Upper lobe of left lung (tissue), 6 donors: ENCODE measurements around the gene PELI2. TPM values are rescaled to one million over a fixed set of nuclear protein-coding genes. Genes with fewer than 3 reads are reported as not detected.

ENCODE experiments used
- ATAC-seq, 2 donors: fragments of 200-7000 bp; cut with Tn5 transposase; one replicate each; pipeline ENCODE4 v1.9.1; 2022; ENCODE audit warnings: mild to moderate bottlenecking in 2 of 2, moderate library complexity in 2 of 2; ENCODE audit not compliant: low FRiP score in 2 of 2
- DNase-seq, 2 donors: peaks; one replicate each; pipeline ENCODE4 v3.0.0-alpha.2; 2019 to 2020
- H3K27ac ChIP-seq, 4 donors: fragments of 200-600 bp; sonication (generic); one replicate each; pipeline ENCODE4 v1.5.1; 2016 to 2019
- H3K27me3 ChIP-seq, 4 donors: fragments of 200-600 bp; sonication (generic); one replicate each; pipeline ENCODE4 v1.5.1; 2017 to 2019
- H3K36me3 ChIP-seq, 4 donors: fragments of 200-600 bp; sonication (generic); one replicate each; pipeline ENCODE4 v1.5.1; 2016 to 2019
- H3K4me1 ChIP-seq, 4 donors: fragments of 200-600 bp; sonication (generic); one replicate each; pipeline ENCODE4 v1.5.1; 2018 to 2019
- H3K4me3 ChIP-seq, 4 donors: fragments of 200-600 bp; sonication (generic); one replicate each; pipeline ENCODE4 v1.5.1; 2017 to 2019; ENCODE audit warnings: mild to moderate bottlenecking in 2 of 4, moderate library complexity in 1 of 4
- H3K9me3 ChIP-seq, 4 donors: fragments of 200-600 bp; sonication (generic); one replicate each; pipeline ENCODE4 v1.5.1; 2018 to 2019
- EP300 ChIP-seq, 4 donors: sonication (generic); formaldehyde crosslinking; IDR thresholded peaks; one replicate each; pipeline ENCODE4 v1.5.1; 2017; ENCODE audit warnings: antibody characterized with exemption in 4 of 4, control low read depth in 2 of 4
- POLR2A ChIP-seq, 4 donors: fragments of 450-650 bp; IDR thresholded peaks; one replicate each; pipeline ENCODE4 v1.5.1; 2016 to 2017; ENCODE audit warnings: antibody characterized with exemption in 4 of 4, mild to moderate bottlenecking in 2 of 4
- POLR2AphosphoS5 ChIP-seq, 2 donors: sonication (generic); formaldehyde crosslinking; IDR thresholded peaks; one replicate each; pipeline ENCODE4 v1.5.1; 2017; ENCODE audit warnings: antibody characterized with exemption in 2 of 2
- WGBS, 2 donors: methylation state at CpG; one replicate each; pipeline ENCODE4 v1.1.5; 2017 to 2018; 5-methylcytosine and 5-hydroxymethylcytosine counted together
- total RNA-seq, 6 donors: library from RNA; depleted of rRNA in 4 of 6; stranded (reverse); fragments of >200 nt in 4 of 6; gene quantifications; one replicate each; pipeline versions ENCODE4 v1.1.0 to v1.2.1, GENCODE V29; 2016 to 2021
- TF ChIP-seq, protein P1 (sequence below), 6 experiments: fragments of 450-650 bp in 4 of 6; fragments of 200-600 bp in 2 of 6; sonication (generic) in 2 of 6; IDR thresholded peaks; one replicate each; pipeline ENCODE4 v1.5.1; 2016 to 2019; ENCODE audit warnings: antibody characterized with exemption in 6 of 6
- donor health status: DM: no; HTN: no; CAD: no; lungs with moderate emphysema.
- donor health status: DM: no; HTN: yes; CAD: no; lungs with severe emphysema.

The PELI2 gene
- total RNA-seq, 6 donors from 2014 or later = 9.0 to 21.6 (median 17.9) TPM

DNA sequence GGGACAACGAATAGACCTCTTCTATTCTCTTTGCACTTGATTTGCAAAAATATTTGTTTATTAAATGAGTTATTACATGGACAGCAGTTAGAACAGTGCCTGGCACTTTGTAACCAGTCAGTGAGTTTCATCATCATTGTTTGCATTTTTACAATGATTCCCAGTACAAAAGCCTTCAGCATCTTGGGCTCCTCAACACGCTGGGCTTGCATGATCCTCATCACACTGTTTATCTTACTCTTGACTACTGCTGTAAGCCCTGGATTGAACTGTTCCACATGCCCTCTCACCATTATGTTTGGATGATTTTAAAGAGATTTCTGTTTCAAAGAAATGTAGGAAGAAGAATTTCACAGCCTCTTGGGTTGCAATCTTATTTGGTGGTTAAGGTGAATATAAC, 204.3 kb downstream of the PELI2 start:
- no peak for ATAC-seq
- Histone ChIP-seq H3K27me3 (no peaks in the 10 kb centered on the region), H3K9me3 (no peaks in the 10 kb centered on the region), H3K4me1 (no peaks in the 10 kb centered on the region), H3K27ac (no peak overlapping the region), H3K36me3 (no peaks in the 10 kb centered on the region), H3K4me3 (no peak overlapping the region)
- DNase-seq = peak in 1 of 2 donors; percentile 26
- 58 to 70% methylated on average over 2 of the region's 2 CpGs for WGBS, 2 donors
- TF ChIP-seq POLR2A (IDR thresholded peaks at IDR 0.05) (no peak), POLR2AphosphoS5 (IDR thresholded peaks at IDR 0.05) (no peak), EP300 (IDR thresholded peaks at IDR 0.05) (no peak)
- TF ChIP-seq, protein P1, sequence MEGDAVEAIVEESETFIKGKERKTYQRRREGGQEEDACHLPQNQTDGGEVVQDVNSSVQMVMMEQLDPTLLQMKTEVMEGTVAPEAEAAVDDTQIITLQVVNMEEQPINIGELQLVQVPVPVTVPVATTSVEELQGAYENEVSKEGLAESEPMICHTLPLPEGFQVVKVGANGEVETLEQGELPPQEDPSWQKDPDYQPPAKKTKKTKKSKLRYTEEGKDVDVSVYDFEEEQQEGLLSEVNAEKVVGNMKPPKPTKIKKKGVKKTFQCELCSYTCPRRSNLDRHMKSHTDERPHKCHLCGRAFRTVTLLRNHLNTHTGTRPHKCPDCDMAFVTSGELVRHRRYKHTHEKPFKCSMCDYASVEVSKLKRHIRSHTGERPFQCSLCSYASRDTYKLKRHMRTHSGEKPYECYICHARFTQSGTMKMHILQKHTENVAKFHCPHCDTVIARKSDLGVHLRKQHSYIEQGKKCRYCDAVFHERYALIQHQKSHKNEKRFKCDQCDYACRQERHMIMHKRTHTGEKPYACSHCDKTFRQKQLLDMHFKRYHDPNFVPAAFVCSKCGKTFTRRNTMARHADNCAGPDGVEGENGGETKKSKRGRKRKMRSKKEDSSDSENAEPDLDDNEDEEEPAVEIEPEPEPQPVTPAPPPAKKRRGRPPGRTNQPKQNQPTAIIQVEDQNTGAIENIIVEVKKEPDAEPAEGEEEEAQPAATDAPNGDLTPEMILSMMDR (IDR thresholded peaks at IDR 0.05) = no peak

DNA sequence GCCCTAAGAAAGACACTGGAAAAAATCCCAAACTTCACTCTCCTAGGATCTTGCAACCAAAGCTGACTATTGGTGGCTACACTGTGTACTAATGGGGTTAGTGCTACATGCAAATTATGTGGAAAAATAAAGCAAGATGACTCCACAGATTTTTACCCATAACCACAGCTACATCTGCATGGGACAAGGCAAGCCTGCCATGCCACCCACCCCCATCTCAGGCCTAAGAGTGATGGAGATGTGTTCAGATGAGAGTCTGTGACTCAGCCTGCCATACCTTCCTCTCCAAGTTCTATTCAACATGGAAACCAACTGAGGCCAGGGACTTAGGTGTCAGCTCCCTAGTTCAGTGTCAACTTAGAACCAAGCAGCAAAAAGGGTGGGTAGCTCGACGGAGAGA, 206.2 kb downstream of the PELI2 start:
- Histone ChIP-seq H3K9me3 (no peaks in the 10 kb centered on the region), H3K4me3 (no peak overlapping the region), H3K4me1 (no peaks in the 10 kb centered on the region), H3K27me3 (no peaks in the 10 kb centered on the region), H3K36me3 (no peaks in the 10 kb centered on the region), H3K27ac (no peak overlapping the region)
- 91 to 100% methylated on average over 2 of the region's 2 CpGs for WGBS, 2 donors
- DNase-seq (no peak), ATAC-seq (no peak)
- no peak for TF ChIP-seq POLR2AphosphoS5 (IDR thresholded peaks at IDR 0.05)
- TF ChIP-seq EP300 (IDR thresholded peaks at IDR 0.05) = no peak

DNA sequence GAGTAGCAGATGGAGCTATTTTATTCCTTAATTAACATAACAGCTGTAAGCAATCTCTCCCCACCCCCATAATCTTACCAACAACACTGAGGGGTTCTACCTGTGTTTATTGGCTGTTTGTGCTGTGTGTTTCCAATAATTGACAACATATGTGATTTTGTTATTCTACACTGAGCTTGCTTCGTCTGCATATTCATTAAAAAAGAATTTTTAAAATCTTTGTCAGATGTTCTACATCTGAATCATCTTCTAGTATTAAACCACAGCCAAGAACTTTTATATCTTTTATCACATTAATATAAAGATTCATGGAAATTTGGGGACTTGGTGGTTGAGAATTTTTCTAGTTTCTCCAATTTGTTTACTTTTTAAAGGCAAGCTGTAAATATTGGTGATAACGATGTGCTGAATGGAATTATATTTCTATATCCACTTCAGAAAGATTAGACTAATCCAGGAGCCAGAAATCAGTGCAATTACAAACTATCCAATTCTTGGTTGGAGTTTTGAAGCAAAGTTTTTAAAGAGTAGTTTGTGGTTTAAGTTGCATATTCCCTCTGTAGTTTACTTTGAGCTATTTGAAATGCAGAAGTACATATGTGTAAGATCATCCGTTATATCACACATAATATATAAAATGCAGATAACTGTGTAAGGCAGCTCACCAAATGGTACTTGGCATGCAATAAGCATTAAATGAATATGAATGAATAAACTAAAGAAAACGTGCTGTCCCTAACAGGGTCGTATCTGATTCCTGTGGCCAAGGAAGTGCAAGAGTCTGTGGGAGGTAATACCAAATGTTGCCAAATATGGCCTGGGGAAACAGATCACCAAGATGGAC, 206.9 kb downstream of the PELI2 start:
- no peak overlapping the region for H3K27ac ChIP-seq
- no peaks in the 10 kb centered on the region for H3K4me1 ChIP-seq
- H3K27me3 ChIP-seq = no peaks in the 10 kb centered on the region
- ATAC-seq (no peak), DNase-seq (no peak)
- H3K4me3 ChIP-seq = no peak overlapping the region
- H3K36me3 ChIP-seq = no peaks in the 10 kb centered on the region
- TF ChIP-seq POLR2A (IDR thresholded peaks at IDR 0.05) (no peak), POLR2AphosphoS5 (IDR thresholded peaks at IDR 0.05) (no peak), EP300 (IDR thresholded peaks at IDR 0.05) (no peak)
- TF ChIP-seq, protein P1 (IDR thresholded peaks at IDR 0.05) = no peak
- WGBS, 2 donors = 77 to 80% methylated on average over 5 of the region's 5 CpGs
- no peaks in the 10 kb centered on the region for H3K9me3 ChIP-seq

DNA sequence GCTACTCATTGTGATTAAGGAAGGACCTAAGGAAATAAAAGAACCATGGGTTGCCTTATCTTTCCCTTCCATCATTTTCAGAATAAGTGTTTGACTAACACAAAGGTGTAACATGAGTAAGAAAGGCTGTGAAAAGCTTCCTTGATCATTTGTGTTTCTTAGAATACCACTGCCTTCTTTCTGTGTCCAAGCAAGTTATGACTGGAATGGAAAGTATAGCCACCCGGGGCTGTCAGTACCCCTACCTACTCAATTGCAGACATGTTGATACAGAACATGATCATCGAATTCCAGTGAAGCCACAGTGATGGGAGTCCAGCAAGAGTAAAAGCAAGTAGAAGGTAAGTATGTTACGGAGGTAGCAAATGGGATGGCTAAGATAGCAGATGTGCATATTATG, 209.8 kb downstream of the PELI2 start:
- no peak for ATAC-seq

DNA sequence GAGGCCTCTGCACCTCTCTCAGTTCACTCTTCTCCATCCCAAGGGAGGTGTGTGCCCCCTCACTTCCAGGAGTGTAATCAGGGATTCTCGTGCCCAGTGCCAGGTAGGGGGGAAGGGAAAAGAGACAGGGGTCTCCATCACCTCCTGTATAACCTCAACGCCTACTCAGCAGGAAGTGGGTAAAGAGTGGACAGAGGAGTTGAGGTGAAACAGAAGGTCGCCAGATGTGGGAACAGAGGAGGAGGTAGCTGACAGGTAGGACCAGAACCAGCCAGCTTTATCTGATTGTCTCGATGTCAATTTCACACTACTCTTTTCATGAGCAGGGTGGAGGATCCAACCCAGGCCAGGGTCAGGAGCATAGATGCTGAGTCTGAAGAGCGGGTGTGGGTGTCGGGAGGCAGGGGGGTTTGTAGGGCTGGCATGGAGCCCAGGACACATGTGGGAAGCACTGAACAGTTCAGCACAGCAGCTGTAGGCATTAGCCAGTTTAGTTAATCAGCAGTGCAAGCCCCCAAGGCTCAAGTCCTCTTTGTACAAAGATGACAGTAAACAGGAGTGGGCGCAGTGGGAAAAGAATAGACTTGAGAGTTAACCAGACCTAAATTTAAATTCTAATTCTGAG, 213.5 kb downstream of the PELI2 start:
- Histone ChIP-seq H3K9me3 (no peaks in the 10 kb centered on the region), H3K27ac (no peak overlapping the region), H3K4me1 (peaks cover 8 to 18% (median 9%) of the 10 kb centered on the region in 4 donors), H3K27me3 (no peaks in the 10 kb centered on the region), H3K36me3 (no peaks in the 10 kb centered on the region), H3K4me3 (no peak overlapping the region)
- TF ChIP-seq EP300 (IDR thresholded peaks at IDR 0.05) (no peak), POLR2AphosphoS5 (IDR thresholded peaks at IDR 0.05) (no peak), POLR2A (IDR thresholded peaks at IDR 0.05) (no peak)
- TF ChIP-seq, protein P1 (IDR thresholded peaks at IDR 0.05) = no peak
- WGBS, 2 donors = 75 to 86% methylated on average over 7 of the region's 7 CpGs
- no peak for DNase-seq
- ATAC-seq = no peak

More for the DNA sequence above, 209.8 kb downstream of the PELI2 start:
- no peaks in the 10 kb centered on the region for H3K27me3 ChIP-seq
- no peak for DNase-seq
- WGBS, 2 donors = 74 to 79% methylated on average over 3 of the region's 3 CpGs
- peaks cover 0 to 4% (median 2%) of the 10 kb centered on the region in 4 donors for H3K4me1 ChIP-seq
- H3K36me3 ChIP-seq = no peaks in the 10 kb centered on the region
- H3K9me3 ChIP-seq = no peaks in the 10 kb centered on the region
- H3K27ac ChIP-seq = no peak overlapping the region
- TF ChIP-seq POLR2A (IDR thresholded peaks at IDR 0.05) (no peak), POLR2AphosphoS5 (IDR thresholded peaks at IDR 0.05) (no peak), EP300 (IDR thresholded peaks at IDR 0.05) (no peak)
- TF ChIP-seq, protein P1 (IDR thresholded peaks at IDR 0.05) = no peak
- H3K4me3 ChIP-seq = no peak overlapping the region
